COR-L47 (cell line): ENCODE results near the gene ALDH6A1.
"Not testable (repeated sequence)": the region's sequence is repeated elsewhere in the genome, so short reads cannot be mapped to it uniquely, and the experiment has no call there.

Source experiments
- DNase-seq: peaks from one replicate; lab custom pipeline; 2025; lab: John Stamatoyannopoulos, UW

ALDH6A1 gene

DNA sequence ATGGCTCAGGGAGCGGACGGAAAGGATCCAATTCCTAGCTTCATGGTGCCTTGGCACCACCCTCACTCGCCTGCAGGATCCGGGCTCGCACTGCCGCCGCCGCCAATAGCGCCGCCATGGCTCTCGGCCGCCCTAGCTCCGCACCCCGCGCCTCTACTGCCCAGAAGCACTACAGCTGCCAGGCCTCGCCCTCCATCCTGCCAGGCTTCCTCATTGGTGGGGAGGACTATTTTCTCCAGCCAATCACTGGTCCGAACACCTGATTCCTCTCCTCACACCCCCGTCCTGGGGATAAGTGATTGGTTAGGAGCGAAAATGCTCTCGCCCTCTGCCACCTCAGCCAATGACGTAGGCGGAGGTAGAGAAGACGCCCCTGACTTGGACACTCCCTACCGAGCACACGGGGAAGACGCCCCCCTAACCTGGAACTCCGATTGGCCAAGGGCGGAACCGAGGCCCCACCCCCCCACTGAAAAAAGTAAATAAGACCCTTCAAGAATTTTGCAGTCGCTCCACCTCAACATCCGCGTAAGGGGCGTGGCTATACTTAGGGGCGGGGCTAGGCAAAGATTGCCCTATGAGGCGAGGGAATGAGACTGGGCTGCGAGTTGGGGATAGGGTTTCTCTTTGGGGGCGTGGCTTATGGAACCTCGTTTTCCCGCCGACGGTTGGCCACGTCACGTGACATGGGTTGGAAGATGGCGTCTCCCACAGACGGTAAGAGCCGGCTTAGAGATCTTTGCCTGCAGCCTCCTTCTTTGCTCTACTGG, at the start of gene ALDH6A1, which contains the start of gene LIN52:
TSS of gene ALDH6A1 (minus strand) at position 177 of the 770 bp plus-strand sequence. CDS start at position 118, 59 bp downstream.
TSS of gene LIN52 (plus strand) at position 680 of the 770 bp plus-strand sequence. CDS start at position 699, 19 bp downstream.
- peak; percentile 99 for DNase-seq

DNA sequence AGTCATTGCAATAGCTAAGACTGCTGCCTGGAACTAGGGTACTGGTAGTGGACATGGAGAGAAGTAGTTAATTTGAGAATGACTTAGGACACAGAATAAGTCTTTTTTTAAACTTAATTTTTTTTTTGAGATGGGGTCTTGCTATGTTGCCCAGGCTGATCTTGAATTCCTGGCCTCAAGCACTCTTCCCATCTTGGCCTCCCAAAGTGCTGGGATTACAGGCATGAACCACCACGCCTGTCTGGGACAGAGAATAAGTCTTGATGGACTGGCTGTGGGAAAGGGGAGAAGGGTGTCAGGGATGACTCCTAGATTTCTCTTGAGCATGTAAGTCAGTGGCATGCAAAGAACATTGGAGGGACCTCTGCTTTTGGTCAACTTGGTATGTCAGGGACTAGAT, 43.4 kb upstream of the ALDH6A1 start:
- DNase-seq, result no peak

DNA sequence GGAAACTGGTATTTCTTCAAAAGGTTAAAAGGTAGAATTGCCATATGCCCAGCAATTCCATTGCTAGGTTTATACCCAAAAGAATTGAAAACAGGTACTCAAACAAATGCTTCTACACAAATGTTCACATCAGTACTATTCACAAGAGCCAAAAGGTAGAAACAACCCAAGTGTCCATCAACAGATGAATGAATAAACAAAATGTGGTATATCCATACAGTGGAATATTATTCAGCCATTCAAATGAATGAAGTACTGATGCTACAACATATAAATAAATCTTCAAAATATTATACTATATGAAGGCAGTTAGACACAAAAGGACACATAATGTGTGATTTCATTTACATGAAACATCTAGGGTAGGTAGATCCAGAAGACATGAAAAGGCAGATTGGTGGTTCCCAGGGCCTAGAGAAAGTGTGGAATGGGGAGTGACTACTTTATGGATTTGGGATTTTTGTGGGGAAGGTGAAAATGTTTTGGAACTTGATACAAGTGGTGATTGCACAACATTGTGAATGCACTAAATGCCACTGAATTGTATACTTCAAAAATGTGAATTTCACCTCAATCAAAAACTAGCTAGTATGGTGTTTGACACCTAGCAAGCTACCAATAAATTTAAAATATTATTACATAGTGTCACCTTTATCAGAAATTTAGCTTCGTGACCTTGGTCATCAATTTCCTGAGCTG, 42.2 kb upstream of the ALDH6A1 start:
- DNase-seq, result no peak

DNA sequence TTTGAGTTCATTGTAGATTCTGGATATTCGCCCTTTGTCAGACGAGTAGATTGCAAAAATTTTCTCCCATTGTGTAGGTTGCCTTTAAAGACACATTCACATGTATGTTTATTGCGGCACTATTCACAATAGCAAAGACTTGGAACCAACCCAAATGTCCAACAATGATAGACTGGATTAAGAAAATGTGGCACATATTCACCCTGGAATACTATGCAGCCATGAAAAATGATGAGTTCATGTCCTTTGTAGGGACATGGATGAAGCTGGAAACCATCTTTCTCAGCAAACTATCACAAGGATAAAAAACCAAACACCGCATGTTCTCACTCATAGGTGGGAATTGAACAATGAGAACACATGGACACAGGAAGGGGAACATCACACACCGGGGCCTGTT, 41.2 kb upstream of the ALDH6A1 start:
- DNase-seq, result not testable (repeated sequence)

DNA sequence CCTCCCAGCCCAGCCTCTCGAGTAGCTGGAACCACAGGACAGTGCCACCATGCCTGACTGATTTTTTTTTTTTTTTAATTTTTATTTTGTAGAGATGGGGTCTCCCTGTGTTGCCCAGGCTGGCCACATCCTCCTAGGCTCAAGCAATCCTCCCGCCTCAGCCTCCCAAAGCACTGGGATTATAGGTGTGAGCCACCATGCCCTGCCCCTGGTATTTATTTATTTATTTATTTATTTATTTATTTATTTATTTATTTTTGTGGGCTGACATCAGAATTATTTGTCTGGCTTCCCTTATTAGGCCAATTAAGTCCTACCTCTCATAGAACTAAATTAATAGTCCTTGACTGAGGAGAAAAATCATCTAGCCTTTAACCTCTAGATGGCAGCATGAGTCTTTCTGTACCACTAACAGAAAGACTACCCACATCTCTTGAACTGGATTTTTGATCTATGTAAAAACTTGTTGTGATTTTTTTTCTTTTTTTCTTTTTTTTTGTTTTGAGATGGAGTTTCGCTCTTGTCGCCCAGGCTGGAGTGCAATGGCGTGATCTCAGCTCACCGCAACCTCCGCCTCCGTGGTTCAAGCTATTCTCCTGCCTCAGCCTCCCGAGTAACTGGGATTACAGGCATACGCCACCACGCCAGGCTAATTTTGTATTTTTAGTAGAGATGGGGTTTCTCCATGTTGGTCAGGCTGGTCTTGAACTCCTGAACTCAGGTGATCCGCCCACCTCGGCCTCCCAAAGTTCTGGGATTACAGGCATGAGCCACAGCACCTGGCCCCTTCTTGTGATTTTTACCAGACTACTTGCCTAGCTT, 27.4 kb upstream of the ALDH6A1 start:
- DNase-seq, result peak; percentile 46

DNA sequence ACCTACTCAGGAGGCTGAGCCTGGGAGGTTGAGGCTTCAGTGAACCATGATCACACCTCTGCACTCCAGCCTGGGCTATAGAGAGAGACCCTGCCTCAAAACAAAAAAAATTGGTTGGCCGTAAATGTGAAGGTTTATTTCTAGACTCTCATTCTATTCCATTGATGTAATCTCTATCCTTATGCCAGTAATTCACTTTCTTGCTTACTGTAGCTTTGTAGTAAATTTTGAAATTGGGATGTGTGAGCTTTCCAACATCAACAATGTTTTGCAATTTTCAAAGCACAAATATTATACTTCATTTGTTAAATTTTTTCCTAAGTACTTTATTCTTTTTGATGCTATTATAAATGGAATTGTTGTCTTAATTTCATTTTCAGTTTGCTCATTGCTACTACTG, 25.1 kb upstream of the ALDH6A1 start:
- DNase-seq, result no peak

DNA sequence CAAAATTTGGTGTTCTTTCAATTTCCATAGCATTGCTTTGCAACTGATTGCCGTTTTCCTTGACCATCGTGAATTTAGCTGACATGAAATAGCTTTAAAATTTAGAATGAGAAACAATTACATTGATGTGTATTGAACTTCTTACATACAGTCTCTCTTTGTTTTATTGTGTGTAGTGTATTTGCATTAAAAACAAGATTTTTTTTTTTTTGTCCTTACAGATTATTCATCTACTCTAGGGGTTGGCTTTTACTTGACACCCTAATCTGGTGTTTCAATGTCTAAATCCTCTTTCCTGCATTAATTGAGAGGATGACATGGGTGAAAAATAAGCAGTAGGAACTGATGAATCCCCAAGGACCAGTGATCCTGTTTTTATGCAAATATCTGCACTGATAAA, 21.1 kb upstream of the ALDH6A1 start:
- DNase-seq, result no peak

DNA sequence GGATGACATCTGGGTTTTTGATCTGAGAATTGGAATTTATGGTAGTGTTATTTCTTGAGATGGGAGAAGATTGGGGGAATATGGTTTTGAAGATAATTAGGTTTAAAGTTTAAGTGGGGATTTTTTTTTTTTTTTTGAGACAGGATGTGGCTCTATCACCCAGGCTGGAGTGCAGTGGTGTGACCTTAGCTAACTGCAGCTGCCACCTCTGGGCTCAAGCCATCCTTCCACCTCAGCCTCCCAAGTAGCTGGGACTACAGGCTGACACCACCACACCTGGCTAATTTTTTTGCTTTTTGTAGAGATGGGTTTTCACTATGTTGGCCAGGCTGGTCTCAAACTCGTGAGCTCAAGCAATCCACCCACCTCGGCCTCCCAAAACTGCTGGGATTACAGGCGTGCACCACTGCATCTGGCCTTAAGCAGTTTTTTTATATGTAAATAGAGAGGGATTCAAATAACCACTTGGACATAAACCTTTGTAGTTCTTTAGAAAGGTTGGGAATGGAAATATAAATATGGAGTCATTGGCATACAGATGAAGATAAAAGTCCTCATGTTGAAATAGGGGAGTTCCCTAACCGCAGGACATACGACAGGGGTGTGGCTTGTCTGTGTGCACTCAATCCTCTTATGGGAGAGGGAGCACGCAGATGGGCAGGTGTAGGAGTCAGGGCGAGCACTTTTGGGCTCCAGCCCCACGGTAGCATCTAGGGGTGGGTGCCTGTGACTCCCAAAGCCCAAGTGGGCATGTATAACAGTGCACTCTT, 5.2 kb upstream of the ALDH6A1 start:
- no peak for DNase-seq

DNA sequence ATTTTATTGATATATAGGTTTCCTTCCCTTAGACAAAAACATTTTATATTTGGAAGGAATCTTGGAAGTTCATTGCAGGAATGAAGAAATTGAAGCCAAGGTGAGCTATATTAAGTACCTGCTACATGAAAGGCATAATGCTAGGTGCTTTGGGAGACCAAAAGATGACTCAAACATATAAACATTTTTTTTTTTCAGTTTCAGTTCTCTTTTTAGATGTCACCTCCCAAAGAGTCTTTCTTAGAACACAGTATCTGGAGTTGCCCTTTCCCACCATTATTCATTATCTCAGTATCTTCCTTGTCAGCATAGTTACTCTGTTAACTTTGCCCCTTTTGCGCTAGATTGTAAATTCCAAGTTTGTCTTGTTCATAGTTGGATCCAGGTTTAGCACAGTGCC, 1.6 kb upstream of the ALDH6A1 start:
- DNase-seq, result no peak

DNA sequence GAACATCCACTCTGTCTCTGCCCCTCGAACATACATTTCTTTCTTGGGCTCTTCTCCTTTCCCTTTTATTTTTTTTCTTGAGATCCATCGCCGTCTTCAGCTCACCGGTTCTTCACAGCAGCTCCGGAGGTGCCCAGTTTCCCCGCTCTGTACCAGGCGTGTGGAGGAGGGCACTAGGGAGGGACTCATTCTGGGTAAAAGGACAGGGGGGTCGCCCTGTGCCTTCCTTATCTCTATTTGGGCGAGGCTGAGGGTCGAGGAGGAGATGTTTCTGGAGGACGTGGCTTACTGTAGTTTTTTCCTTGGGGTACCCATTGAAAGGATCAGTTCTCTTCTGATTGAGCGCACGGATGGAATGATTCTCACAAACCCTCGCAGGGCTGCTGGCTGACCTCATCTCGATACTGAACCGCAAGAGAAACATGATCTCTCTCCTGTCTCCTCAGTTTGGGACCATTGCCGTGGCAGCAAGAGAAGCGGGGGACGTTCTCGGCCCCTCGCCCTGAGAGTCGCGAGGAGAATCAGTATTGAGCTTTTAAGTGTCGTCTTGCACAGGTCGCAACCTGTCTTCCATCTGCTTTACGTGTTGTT, 889 bp upstream of the ALDH6A1 start:
- DNase-seq, result peak; percentile 12

DNA sequence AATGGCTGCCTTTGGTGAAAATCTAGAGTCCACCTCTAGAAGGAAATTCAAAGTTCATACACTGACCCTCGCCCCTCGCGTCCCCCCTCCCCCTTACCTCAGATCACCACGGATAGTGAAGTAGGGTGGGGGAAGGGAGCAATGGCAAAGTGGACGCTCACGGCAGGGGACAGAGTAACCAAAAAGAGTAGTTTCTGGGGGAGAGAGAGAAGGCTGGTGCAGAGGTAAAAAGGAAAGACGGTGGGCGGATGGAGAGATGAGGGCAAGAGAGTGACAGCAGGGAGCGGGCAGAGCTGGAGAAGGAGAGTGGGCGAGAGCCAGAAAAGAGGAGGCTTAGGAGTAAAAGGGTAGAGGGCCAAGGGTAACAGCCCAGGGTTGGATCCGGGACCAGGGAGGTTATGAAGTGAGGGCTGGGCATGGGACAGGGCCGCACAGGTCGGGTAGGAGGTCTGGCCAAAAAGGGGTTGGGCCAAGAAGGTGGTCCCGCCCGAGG, 423 bp downstream of the ALDH6A1 start:
- no peak for DNase-seq

DNA sequence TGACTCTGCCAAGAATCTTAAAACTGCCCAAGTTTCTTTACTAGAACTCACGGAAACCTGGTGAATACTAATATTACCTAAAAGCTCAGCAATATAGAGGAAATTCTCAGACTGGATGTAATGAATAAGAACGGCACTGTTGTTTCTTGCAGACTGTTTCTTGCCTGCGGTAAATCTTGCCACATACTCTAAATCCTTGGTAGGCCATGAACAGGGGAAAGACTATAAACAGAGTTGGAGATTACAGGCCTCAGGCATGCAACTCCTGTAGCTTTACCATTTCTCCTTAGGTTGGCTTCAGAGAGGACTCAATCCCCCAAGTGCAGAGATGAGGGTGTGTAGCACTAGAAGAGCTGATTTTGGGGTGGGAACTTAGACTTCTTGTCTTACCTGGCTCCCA, 1.1 kb downstream of the ALDH6A1 start:
- DNase-seq, result no peak

DNA sequence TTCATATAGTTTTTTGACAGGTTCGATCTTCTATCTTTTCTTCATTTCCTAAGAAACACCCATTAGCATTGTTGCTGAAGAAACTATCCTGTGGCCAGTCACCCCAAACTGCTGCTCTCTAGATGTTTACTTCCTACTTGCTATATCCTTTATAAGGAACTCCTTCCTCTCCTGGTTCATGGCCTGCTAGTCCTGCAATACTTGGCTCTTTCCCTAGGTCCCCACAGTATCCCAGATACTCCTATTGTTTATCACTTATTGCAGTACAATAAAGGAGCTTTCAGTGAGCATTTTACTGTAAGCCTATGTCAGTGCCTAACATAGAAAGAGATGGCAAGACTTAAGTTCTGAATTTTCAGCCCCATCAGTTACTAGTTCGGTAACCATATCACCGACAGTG, 2.8 kb downstream of the ALDH6A1 start:
- DNase-seq, result no peak

DNA sequence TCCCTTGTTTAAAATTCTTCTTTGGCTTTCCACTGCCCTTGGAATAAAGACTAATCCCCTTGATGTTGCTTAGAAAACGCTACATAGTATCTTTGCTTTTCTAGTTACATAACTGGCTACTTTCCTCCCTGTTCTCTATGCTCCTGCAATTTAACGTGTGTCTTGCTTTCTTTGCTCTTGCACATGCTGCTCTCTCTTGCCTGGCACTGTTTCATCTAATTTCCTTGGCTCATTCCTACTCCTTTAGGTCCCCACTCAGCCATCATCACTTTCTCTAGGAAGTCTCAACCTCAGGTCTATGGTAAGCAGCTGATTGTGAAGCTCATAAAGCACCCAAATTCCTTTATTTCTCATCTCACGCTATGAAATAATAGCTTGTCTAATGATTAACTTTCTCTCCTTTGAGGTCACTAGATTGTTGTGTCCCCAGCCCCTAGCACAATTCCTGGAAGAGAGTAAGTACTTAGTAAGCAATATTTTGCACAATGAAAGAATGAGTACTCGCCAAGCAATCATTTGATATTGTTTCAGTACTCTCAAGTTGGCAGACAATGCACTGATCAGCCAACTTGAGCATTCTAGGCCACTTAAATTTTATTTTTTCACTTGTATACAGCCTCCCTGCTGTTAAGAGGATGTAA, 3.3 kb downstream of the ALDH6A1 start:
- no peak for DNase-seq

DNA sequence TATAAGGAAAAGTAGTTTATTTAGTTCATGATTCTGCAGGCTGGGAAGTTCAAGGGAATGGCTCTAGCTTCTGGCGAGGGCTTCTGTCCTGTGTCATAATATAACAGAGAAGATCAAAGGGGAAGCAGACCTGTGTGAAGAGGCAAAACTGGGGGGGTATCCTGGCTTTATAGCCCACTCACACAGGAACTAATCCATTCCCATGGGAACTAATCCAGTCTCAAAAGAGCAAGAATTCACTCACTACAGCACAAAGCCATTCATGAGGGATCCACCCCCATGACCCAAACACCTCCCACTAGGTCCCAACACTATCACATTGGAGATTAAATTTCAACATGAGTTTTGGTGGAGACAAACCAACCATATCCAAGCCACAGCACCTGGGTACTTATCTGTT, 6.9 kb downstream of the ALDH6A1 start:
- DNase-seq, result no peak

DNA sequence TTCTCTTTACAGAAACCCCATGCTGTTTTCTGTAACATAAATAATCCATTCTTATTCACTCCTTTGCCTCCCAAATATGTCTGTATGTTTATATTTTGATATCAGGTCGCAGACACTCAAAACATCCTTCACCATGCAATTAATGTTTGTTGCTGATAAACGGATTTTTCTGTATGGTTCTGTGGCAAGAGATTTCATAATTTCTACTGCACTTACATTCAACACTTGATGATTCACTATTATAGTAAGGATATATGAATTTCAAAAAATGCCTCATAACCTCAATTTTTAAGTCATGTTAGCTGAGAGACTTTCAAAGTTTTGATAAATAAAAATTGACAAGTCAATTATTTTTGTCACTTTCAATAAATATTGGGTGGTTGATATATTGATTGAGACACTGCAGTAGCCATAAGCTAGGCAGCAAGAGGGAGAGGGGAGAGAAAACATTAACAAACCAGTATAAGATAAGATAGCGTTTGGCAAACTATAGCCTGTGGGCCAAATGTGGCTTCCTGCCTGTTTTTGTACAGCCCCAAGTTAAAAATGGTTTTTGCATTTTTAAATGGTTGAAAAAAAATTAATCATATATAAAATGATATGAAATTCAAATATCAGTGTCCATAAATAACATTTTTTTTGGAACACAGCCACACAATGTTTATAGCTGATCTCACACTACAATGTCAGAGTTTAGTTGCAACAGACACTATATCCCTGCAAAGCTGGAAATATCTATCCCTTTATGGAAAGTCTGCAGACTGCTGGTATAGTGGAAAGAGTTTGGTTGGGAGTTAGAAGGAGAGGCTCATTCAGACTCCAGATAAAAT, 18.3 kb downstream of the ALDH6A1 start:
- no peak for DNase-seq

DNA sequence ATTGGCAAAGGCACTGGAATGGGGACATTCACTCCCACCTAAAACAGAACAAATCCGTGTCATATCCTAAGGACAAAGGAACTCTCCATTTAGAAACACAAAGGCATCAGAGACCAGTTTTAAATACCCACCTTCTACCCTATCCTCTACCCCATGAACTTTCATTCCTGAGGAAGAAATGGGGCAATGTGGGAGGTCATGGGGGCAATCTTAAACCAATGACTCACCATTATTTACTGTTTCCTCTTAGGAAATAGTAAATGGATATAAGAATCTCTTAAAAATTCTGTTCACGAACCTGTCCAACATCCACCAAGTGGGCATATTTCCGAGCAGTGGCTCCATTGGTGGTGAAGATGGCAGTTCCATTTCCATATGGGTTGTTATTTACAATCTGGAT, 19.4 kb downstream of the ALDH6A1 start:
- DNase-seq, result no peak

DNA sequence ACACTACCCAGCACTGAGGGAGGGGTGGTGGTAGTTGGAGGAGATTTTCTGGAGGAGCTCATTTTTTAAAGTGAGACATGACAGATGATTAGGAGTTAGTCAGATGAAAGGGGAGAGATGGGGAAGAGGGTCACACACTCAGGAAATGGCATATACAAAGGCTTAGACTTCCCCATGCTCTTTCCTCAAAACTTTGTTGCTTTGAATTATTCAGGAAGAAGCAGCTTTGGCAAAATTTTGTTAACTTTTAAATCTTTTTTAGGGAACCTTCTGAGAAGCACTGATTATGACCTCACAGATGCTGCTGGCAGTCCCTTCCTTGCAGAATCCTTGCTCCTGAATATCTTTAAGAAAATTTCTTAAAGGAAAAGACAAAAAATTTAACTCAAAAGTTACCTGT, 19.8 kb downstream of the ALDH6A1 start:
- DNase-seq, result no peak

DNA sequence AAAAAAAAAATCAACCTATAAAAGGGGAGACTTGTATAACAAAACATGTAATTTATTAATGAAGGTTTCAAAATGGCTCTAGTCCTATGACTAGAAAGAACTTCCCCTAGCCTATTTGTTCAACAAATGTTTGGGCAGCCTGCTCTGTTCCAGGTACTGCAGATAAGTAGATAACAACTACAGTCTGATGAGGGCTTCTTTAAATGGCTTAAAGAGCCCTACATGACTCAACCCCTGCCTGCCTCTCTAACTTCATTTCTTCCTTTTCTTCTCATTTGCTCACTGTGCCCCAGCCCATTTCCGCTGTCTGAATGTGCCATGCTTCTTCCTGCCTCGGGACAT, 21.5 kb downstream of the ALDH6A1 start:
- no peak for DNase-seq
